IMR-90 (cell line): ENCODE measurements around the gene MMP23B. TPM values are rescaled to one million over a fixed set of nuclear protein-coding genes. Genes with fewer than 3 reads are reported as not detected.

Source experiments
- ATAC-seq: fragments of 200-7000 bp; cut with Tn5 transposase; 2 replicates; pipeline ENCODE4 v1.9.1; 2020; ENCODE audit warnings: low read depth, mild to moderate bottlenecking, moderate library complexity
- BruUV-seq: library from RNA; stranded (reverse); fragments of 400-500 nt; replicated peaks from 2 replicates; lab custom pipeline; 2021; lab: Mats Ljungman, UMichigan
- CTCF ChIA-PET: fragments of 300-600 bp; formaldehyde crosslinking; extraction: SDS; loops from one replicate; lab custom pipeline; 2021; ENCODE audit warnings: antibody characterized with exemption; lab: Yijun Ruan, JAX
- POLR2A ChIA-PET: fragments of 300-600 bp; sonication (Branson Sonifier 250); formaldehyde crosslinking; loops from one replicate; lab custom pipeline; 2022; ENCODE audit warnings: antibody characterized with exemption; ENCODE audit not compliant: unreplicated experiment; lab: Charles Lee
- DNase-seq: peaks from one replicate; pipeline ENCODE4 v3.0.0; 2013
- H2AFZ ChIP-seq: replicated peaks from 2 replicates; pipeline ENCODE3; 2013; ENCODE audit warnings: low read length, mild to moderate bottlenecking; ENCODE audit not compliant: poor library complexity
- H2AK5ac ChIP-seq: 2 replicates; pipeline ENCODE4 v1.6.1; 2013; ENCODE audit warnings: low read depth, low read length, inconsistent platforms
- H2AK9ac ChIP-seq: replicated peaks from 2 replicates; pipeline ENCODE3; 2013; ENCODE audit warnings: mild to moderate bottlenecking, low read depth, low read length, moderate library complexity; ENCODE audit not compliant: poor library complexity
- H2BK120ac ChIP-seq: 2 replicates; pipeline ENCODE4 v1.6.1; 2013; ENCODE audit warnings: low read depth, low read length, inconsistent platforms
- H2BK15ac ChIP-seq: 3 replicates; pipeline ENCODE4 v1.6.1; 2013; ENCODE audit warnings: low read depth, low read length, inconsistent platforms
- H2BK20ac ChIP-seq: 2 replicates; pipeline ENCODE4 v1.6.1; 2013; ENCODE audit warnings: low read depth, mild to moderate bottlenecking, inconsistent platforms, low read length, moderate library complexity
- H2BK5ac ChIP-seq: 2 replicates; pipeline ENCODE4 v1.6.1; 2013; ENCODE audit warnings: mild to moderate bottlenecking, low read depth, low read length, inconsistent platforms; ENCODE audit not compliant: poor library complexity, severe bottlenecking
- H3K14ac ChIP-seq: replicated peaks from 2 replicates; pipeline ENCODE4 v1.6.1; 2013; ENCODE audit warnings: low read depth, low read length, inconsistent platforms
- H3K18ac ChIP-seq: 2 replicates; pipeline ENCODE4 v1.6.1; 2013; ENCODE audit warnings: low read depth, low read length, control low read depth
- H3K23ac ChIP-seq: 2 replicates; pipeline ENCODE4 v1.6.1; 2013; ENCODE audit warnings: low read depth, low read length, inconsistent platforms
- H3K27ac ChIP-seq: 2 replicates; pipeline ENCODE4 v1.5.1; 2013; ENCODE audit warnings: mild to moderate bottlenecking, control low read depth, low read length; ENCODE audit not compliant: insufficient read depth
- H3K27me3 ChIP-seq: 2 replicates; pipeline ENCODE4 v1.6.1; 2013; ENCODE audit warnings: low read length; ENCODE audit not compliant: control insufficient read depth, insufficient read depth
- H3K36me3 ChIP-seq: 2 replicates; pipeline ENCODE4 v1.6.1; 2013; ENCODE audit warnings: low read length, mixed read lengths; ENCODE audit not compliant: control insufficient read depth, insufficient read depth
- H3K4ac ChIP-seq: 2 replicates; pipeline ENCODE4 v1.6.1; 2013; ENCODE audit warnings: low read depth, low read length, inconsistent platforms
- H3K4me1 ChIP-seq: 2 replicates; pipeline ENCODE4 v1.6.1; 2013; ENCODE audit warnings: low read length, mixed read lengths; ENCODE audit not compliant: control insufficient read depth, insufficient read depth
- H3K4me2 ChIP-seq: 2 replicates; pipeline ENCODE4 v1.6.1; 2013; ENCODE audit warnings: low read depth, mild to moderate bottlenecking, control low read depth, low read length, moderate library complexity
- H3K4me3 ChIP-seq: 2 replicates; pipeline ENCODE4 v1.5.1; 2013; ENCODE audit warnings: low read depth, mild to moderate bottlenecking, control low read depth, low read length, moderate library complexity; ENCODE audit not compliant: insufficient read depth
- H3K56ac ChIP-seq: 2 replicates; pipeline ENCODE4 v1.6.1; 2013; ENCODE audit warnings: low read length, inconsistent platforms; ENCODE audit not compliant: insufficient read depth; ENCODE audit errors: extremely low read depth
- H3K79me1 ChIP-seq, 2 experiments: 2 replicates each; pipeline ENCODE4 v1.6.1; 2013; ENCODE audit warnings: low read length in 2 of 2, inconsistent platforms in 1 of 2, low read depth in 1 of 2
- H3K9ac ChIP-seq: 2 replicates; pipeline ENCODE4 v1.6.1; 2013; ENCODE audit warnings: low read depth, low read length, control low read depth
- H3K9me1 ChIP-seq: 2 replicates; pipeline ENCODE4 v1.6.1; 2013; ENCODE audit warnings: low read length, inconsistent platforms; ENCODE audit not compliant: insufficient read depth
- H3K9me3 ChIP-seq: 2 replicates; pipeline ENCODE4 v1.6.1; 2013; ENCODE audit warnings: low read length; ENCODE audit not compliant: control insufficient read depth, insufficient read depth
- H4K20me1 ChIP-seq: 2 replicates; pipeline ENCODE4 v1.6.1; 2013; ENCODE audit warnings: low read length, inconsistent platforms; ENCODE audit not compliant: insufficient read depth
- H4K5ac ChIP-seq: 2 replicates; pipeline ENCODE4 v1.6.1; 2013; ENCODE audit warnings: mild to moderate bottlenecking, low read depth, low read length, control low read depth
- H4K8ac ChIP-seq, 2 experiments: 2 replicates each; pipeline ENCODE4 v1.6.1; 2013; ENCODE audit warnings: low read depth in 2 of 2, low read length in 2 of 2, control low read depth in 1 of 2, inconsistent platforms in 1 of 2
- H4K91ac ChIP-seq: 2 replicates; pipeline ENCODE4 v1.6.1; 2013; ENCODE audit warnings: low read depth, low read length, inconsistent platforms; ENCODE audit not compliant: insufficient read depth
- BHLHE40 ChIP-seq: fragments of 150-350 bp; IDR thresholded peaks from 2 replicates; pipeline ENCODE4 v1.6.1; 2016; ENCODE audit warnings: mild to moderate bottlenecking, low read depth, low read length
- FOS ChIP-seq: fragments of 150-350 bp; IDR thresholded peaks from 2 replicates; pipeline ENCODE4 v1.6.1; 2016; ENCODE audit warnings: low read depth, low read length
- MAFK ChIP-seq: IDR thresholded peaks from 2 replicates; pipeline ENCODE4 v1.6.1; 2012; ENCODE audit warnings: low read depth, low read length, improper control_type of control experiment
- MAZ ChIP-seq: IDR thresholded peaks from 2 replicates; pipeline ENCODE4 v1.6.1; 2012; ENCODE audit warnings: low read depth, mild to moderate bottlenecking, low read length, improper control_type of control experiment, moderate library complexity, borderline replicate concordance
- MXI1 ChIP-seq: IDR thresholded peaks from 2 replicates; pipeline ENCODE4 v1.6.1; 2012; ENCODE audit warnings: low read depth, mild to moderate bottlenecking, low read length, moderate library complexity, borderline replicate concordance
- NFE2L2 ChIP-seq: fragments of 150-350 bp; IDR thresholded peaks from 2 replicates; pipeline ENCODE4 v1.6.1; 2016; ENCODE audit warnings: low read depth, mild to moderate bottlenecking, low read length
- POLR2A ChIP-seq: IDR thresholded peaks from 2 replicates; pipeline ENCODE4 v1.6.1; 2012; ENCODE audit warnings: mild to moderate bottlenecking, low read depth, low read length
- WGBS, 2 experiments: methylation state at CpG; one replicate each; pipeline versions ENCODE4 v1.1.5 to v1.1.7; 2013; ENCODE audit warnings: missing lambda C conversion rate in 2 of 2; ENCODE audit not compliant: insufficient read length in 1 of 2; ENCODE audit errors: extremely low coverage in 2 of 2; 5-methylcytosine and 5-hydroxymethylcytosine counted together
- dilution Hi-C: fragments of 300-500 bp; cut with HindIII; formaldehyde crosslinking; loops from one replicate; pipeline ENCODE4 v1.14.3; 2018; ENCODE audit warnings: low sequenced_read_pairs; ENCODE audit not compliant: unreplicated experiment
- in situ Hi-C: fragments of 300-500 bp; cut with MboI; formaldehyde crosslinking; loops from 3 replicates; pipeline ENCODE4 v1.14.3; 2019; ENCODE audit warnings: low sequenced_read_pairs, inconsistent platforms, mixed read lengths
- intact Hi-C: fragments of 100-400 bp; cut with micrococcal nuclease; formaldehyde crosslinking; loops from 2 replicates; pipeline ENCODE4 v1.10.0; 2022
- polyA plus RNA-seq, 3 experiments: library from polyadenylated mRNA; depleted of rRNA; stranded (reverse); fragments of >200 nt; gene quantifications; 2 replicates each; pipeline ENCODE4 v1.2.3, GENCODE V29; 2012; ENCODE audit warnings: low replicate concordance in 1 of 3
- total RNA-seq: library from RNA; depleted of rRNA; stranded (reverse); fragments of >200 nt; gene quantifications from 2 replicates; pipeline ENCODE4 v1.2.3, GENCODE V29; 2012

Gene MMP23B
- total and polyA plus RNA-seq, 2 of the 4 experiments (the other 2 are of a cell fraction): 1.1 to 5.4 TPM

DNA sequence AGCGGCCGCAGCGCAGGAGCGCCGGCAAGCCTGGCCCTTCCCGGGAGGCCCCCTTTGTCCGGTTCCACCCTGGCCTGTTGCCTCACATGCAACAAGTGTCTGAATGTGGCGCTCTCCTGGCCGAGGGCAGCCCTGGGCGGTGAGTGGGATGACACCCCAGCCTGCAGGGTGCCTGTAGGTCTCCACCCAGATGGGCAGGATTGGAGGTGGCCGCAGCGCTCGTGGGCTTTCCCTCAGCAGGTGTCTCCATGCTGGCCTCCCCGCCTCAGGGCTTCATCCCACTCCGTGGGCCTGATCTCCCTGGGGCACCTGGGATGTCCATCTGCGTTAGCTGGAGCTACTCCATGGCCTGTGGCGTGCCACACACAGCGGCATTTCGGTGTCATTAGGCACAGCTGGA, 15.1 kb upstream of the MMP23B start:
- peaks cover 7% of the 10 kb centered on the region for H3K4me1 ChIP-seq
- peak overlapping the region; percentile 47 for H2AK9ac ChIP-seq
- ChIA-PET POLR2A (no interaction called here), CTCF (no interaction called here)
- H3K18ac ChIP-seq: no peak overlapping the region
- H3K27ac ChIP-seq: peak overlapping the region; percentile 55; the same call in 1 of the 2 replicates
- H3K36me3 ChIP-seq: peaks cover 10% of the 10 kb centered on the region; the same call in 1 of the 2 replicates
- no peak overlapping the region for H2BK5ac ChIP-seq
- peak overlapping the region; percentile 69 for H3K9ac ChIP-seq
- H2BK120ac ChIP-seq: no peak overlapping the region
- TF ChIP-seq POLR2A: no peak
- no peak for TF ChIP-seq MAZ
- TF ChIP-seq BHLHE40: no peak
- no peak for TF ChIP-seq NFE2L2
- TF ChIP-seq FOS: no peak
- TF ChIP-seq MXI1: no peak
- no peak for TF ChIP-seq MAFK
- H4K91ac ChIP-seq: no peak overlapping the region
- no peak overlapping the region for H3K4ac ChIP-seq
- 84% methylated on average over 10 of the region's 19 CpGs; no CpG with 5 or more reads in 1 of the 2 experiments for WGBS, 2 experiments
- peaks cover 16 to 61% of the 10 kb centered on the region in 2 experiments; a peak in 3 of 4 replicates for H3K79me1 ChIP-seq
- no peak overlapping the region for H2AK5ac ChIP-seq
- ATAC-seq: no peak
- H4K20me1 ChIP-seq: peaks cover 41% of the 10 kb centered on the region
- peaks cover 11% of the 10 kb centered on the region; the same call in 1 of the 2 replicates for H3K9me1 ChIP-seq
- DNase-seq: no peak
- H3K56ac ChIP-seq: no peak overlapping the region
- H2BK15ac ChIP-seq: no peak overlapping the region
- H2AFZ ChIP-seq: peak overlapping the region; percentile 95
- intact Hi-C loops (no loop called here), in situ Hi-C loops (no loop called here), dilution Hi-C loops (no loop called here)
- no peaks in the 10 kb centered on the region for H3K27me3 ChIP-seq
- no peaks in the 10 kb centered on the region for H3K9me3 ChIP-seq
- H2BK20ac ChIP-seq: no peak overlapping the region
- H3K4me2 ChIP-seq: peak overlapping the region; percentile 85
- no peak overlapping the region for H4K8ac ChIP-seq
- peak overlapping the region; percentile 94 for H3K4me3 ChIP-seq
- H3K14ac ChIP-seq: no peak overlapping the region
- no peak overlapping the region for H4K5ac ChIP-seq
- BruUV-seq: no TSS peak
- H3K23ac ChIP-seq: peak overlapping the region; percentile 64; the same call in 1 of the 2 replicates
